ENCODE results near the gene AP2S1. TPM values are rescaled to one million over a fixed set of nuclear protein-coding genes. Genes with fewer than 3 reads are reported as not detected.
A peak's percentile ranks its signal among the peaks of the same experiment; 100 is the strongest.

The AP2S1 gene
- polyA plus RNA-seq, 1 donor (not counting 4 experiments of a cell fraction or from before 2014, with no cell fraction given), result 183 TPM

- Histone ChIP-seq H3K4me3 (ENCODE audit: control insufficient read depth in 2 of 3, extremely low read depth in 1 of 3, insufficient read depth in 2 of 3, low read depth in 1 of 3, low read length in 3 of 3) (no peak overlapping the region), H3K4me2 (ENCODE audit: control insufficient read depth, extremely low read depth, insufficient read depth, low read depth, low read length) (peak overlapping the region; percentile 25), H3K9ac (ENCODE audit: control insufficient read depth, extremely low read depth, insufficient read depth, low read length) (no peak overlapping the region), H3K4me1 (ENCODE audit: control insufficient read depth, extremely low read depth, insufficient read depth, low read length) (peaks cover 18% of the 10 kb centered on the region), H3K27me3 (ENCODE audit: control insufficient read depth, extremely low read depth, insufficient read depth, low read length) (no peaks in the 10 kb centered on the region), H3K36me3 (ENCODE audit: control insufficient read depth in 2 of 2, extremely low read depth in 1 of 2, insufficient read depth in 2 of 2, low read length in 2 of 2) (no peaks in the 10 kb centered on the region), H3K9me1 (ENCODE audit: control insufficient read depth, extremely low read depth, insufficient read depth, low read length) (no peaks in the 10 kb centered on the region), H2AFZ (ENCODE audit: control insufficient read depth, low read length) (peak overlapping the region; percentile 53), H3K27ac (ENCODE audit: control insufficient read depth, insufficient read depth, low read length) (no peak overlapping the region), H3K79me2 (ENCODE audit: control insufficient read depth, insufficient read depth, low read length) (no peaks in the 10 kb centered on the region), H3K9me3 (ENCODE audit: control insufficient read depth, low read depth, low read length) (no peaks in the 10 kb centered on the region), H4K20me1 (ENCODE audit: control insufficient read depth, extremely low read depth, insufficient read depth, low read length) (no peaks in the 10 kb centered on the region)
- no peak for TF ChIP-seq CTCF (optimal IDR thresholded peaks at IDR 0.05 in 1 of 3, IDR thresholded peaks at IDR 0.05 in 1 of 3, conservative IDR thresholded peaks at IDR 0.05 in 1 of 3; ENCODE audit: extremely low read depth in 1 of 3, insufficient read depth in 2 of 3, low read length in 3 of 3)
- TF ChIP-seq EZH2 (IDR thresholded peaks at IDR 0.05; ENCODE audit: low read length), result no peak
- FAIRE-seq (no peak), DNase-seq (ENCODE audit: low read depth, low spot score) (no peak)
- dilution Hi-C loops (cut with MboI; ENCODE audit: extremely low pct_ligation_motif_present, low sequenced_read_pairs), result no loop called here
Measured at GRCh38 chr19:46821512-46822409, 28.9 kb downstream of the AP2S1 start.

- Histone ChIP-seq H3K4me1 (ENCODE audit: control insufficient read depth, extremely low read depth, insufficient read depth, low read length) (peaks cover 18% of the 10 kb centered on the region), H2AFZ (ENCODE audit: control insufficient read depth, low read length) (no peak overlapping the region), H3K27me3 (ENCODE audit: control insufficient read depth, extremely low read depth, insufficient read depth, low read length) (no peaks in the 10 kb centered on the region), H3K9me1 (ENCODE audit: control insufficient read depth, extremely low read depth, insufficient read depth, low read length) (no peaks in the 10 kb centered on the region), H3K79me2 (ENCODE audit: control insufficient read depth, insufficient read depth, low read length) (no peaks in the 10 kb centered on the region), H3K27ac (ENCODE audit: control insufficient read depth, insufficient read depth, low read length) (no peak overlapping the region), H4K20me1 (ENCODE audit: control insufficient read depth, extremely low read depth, insufficient read depth, low read length) (no peaks in the 10 kb centered on the region), H3K4me2 (ENCODE audit: control insufficient read depth, extremely low read depth, insufficient read depth, low read depth, low read length) (no peak overlapping the region), H3K9me3 (ENCODE audit: control insufficient read depth, low read depth, low read length) (no peaks in the 10 kb centered on the region), H3K4me3 (ENCODE audit: control insufficient read depth in 2 of 3, extremely low read depth in 1 of 3, insufficient read depth in 2 of 3, low read depth in 1 of 3, low read length in 3 of 3) (no peak overlapping the region), H3K36me3 (ENCODE audit: control insufficient read depth in 2 of 2, extremely low read depth in 1 of 2, insufficient read depth in 2 of 2, low read length in 2 of 2) (no peaks in the 10 kb centered on the region), H3K9ac (ENCODE audit: control insufficient read depth, extremely low read depth, insufficient read depth, low read length) (no peak overlapping the region)
- DNase-seq (ENCODE audit: low read depth, low spot score), result no peak
- TF ChIP-seq EZH2 (IDR thresholded peaks at IDR 0.05; ENCODE audit: low read length) (no peak), CTCF (optimal IDR thresholded peaks at IDR 0.05 in 1 of 3, IDR thresholded peaks at IDR 0.05 in 1 of 3, conservative IDR thresholded peaks at IDR 0.05 in 1 of 3; ENCODE audit: extremely low read depth in 1 of 3, insufficient read depth in 2 of 3, low read length in 3 of 3) (no peak)
- FAIRE-seq, result no peak
- dilution Hi-C loops (cut with MboI; ENCODE audit: extremely low pct_ligation_motif_present, low sequenced_read_pairs), result no loop called here
Measured at GRCh38 chr19:46818812-46819211, 31.8 kb downstream of the AP2S1 start.

All from keratinocyte (primary cell).